SU-DHL-6 (cell line): ENCODE measurements around the gene REEP3.

Experiments
- H2AFZ ChIP-seq: fragments of 200-600 bp; sonication (generic); 2 replicates; pipeline ENCODE4 v1.6.1; 2014; ENCODE audit warnings: low read depth, mild to moderate bottlenecking, moderate library complexity, mixed read lengths, antibody characterized with exemption, low read length; ENCODE audit not compliant: severe bottlenecking
- H3F3A ChIP-seq: fragments of 200-600 bp; shearing (Covaris generic); 2 replicates; pipeline ENCODE4 v1.6.0; 2016; ENCODE audit warnings: antibody characterized with exemption, mild to moderate bottlenecking; ENCODE audit not compliant: insufficient read depth
- H3K27ac ChIP-seq: fragments of 200-600 bp; sonication (generic); 2 replicates; pipeline ENCODE4 v1.5.1; 2016; ENCODE audit warnings: low read depth, mild to moderate bottlenecking, low read length, moderate library complexity, mixed read lengths
- H3K27me3 ChIP-seq: fragments of 200-600 bp; sonication (generic), shearing (Covaris generic); 2 replicates; pipeline ENCODE4 v1.6.0; 2014; ENCODE audit warnings: mild to moderate bottlenecking, low read length
- H3K36me3 ChIP-seq: fragments of 200-600 bp; sonication (generic); 2 replicates; pipeline ENCODE4 v1.6.1; 2014; ENCODE audit warnings: mild to moderate bottlenecking, low read length, mixed read lengths
- H3K4me2 ChIP-seq: fragments of 300-600, 200-600 bp; shearing (Covaris generic), sonication (generic); 2 replicates; pipeline ENCODE4 v1.6.0; 2014; ENCODE audit warnings: low read length, low read depth, mild to moderate bottlenecking; ENCODE audit not compliant: poor library complexity, severe bottlenecking
- H3K4me3 ChIP-seq: fragments of 200-600 bp; sonication (generic); 2 replicates; pipeline ENCODE4 v1.5.1; 2014; ENCODE audit warnings: antibody characterized with exemption, low read length, mild to moderate bottlenecking, mixed read lengths; ENCODE audit not compliant: insufficient read depth, poor library complexity, severe bottlenecking
- H3K79me2 ChIP-seq: fragments of 200-600 bp; sonication (generic); 2 replicates; pipeline ENCODE4 v1.6.1; 2014; ENCODE audit warnings: mild to moderate bottlenecking, low read length, moderate library complexity; ENCODE audit not compliant: insufficient read depth
- H3K9ac ChIP-seq: fragments of 200-600 bp; sonication (generic); 2 replicates; pipeline ENCODE4 v1.7.0; 2014; ENCODE audit warnings: mild to moderate bottlenecking, low read length
- H3K9me2 ChIP-seq: fragments of 200-600 bp; sonication (generic); replicated peaks from 2 replicates; pipeline ENCODE4 v1.6.1; 2014; ENCODE audit warnings: low read length; ENCODE audit not compliant: insufficient read depth
- H3K9me3 ChIP-seq: fragments of 200-600 bp; sonication (generic); 2 replicates; pipeline ENCODE4 v1.6.1; 2014; ENCODE audit warnings: low read length, mixed read lengths; ENCODE audit not compliant: insufficient read depth
- H4K20me1 ChIP-seq: fragments of 200-600 bp; sonication (generic); 2 replicates; pipeline ENCODE4 v1.6.1; 2014; ENCODE audit warnings: low read depth, mild to moderate bottlenecking, antibody characterized with exemption, low read length, moderate library complexity, mixed read lengths
- EZH2phosphoT487 ChIP-seq: fragments of 200-600 bp; sonication (generic), shearing (Covaris generic); conservative IDR thresholded peaks from 2 replicates; pipeline ENCODE4 v1.6.1; 2018; ENCODE audit warnings: mild to moderate bottlenecking, antibody characterized with exemption, low read length, moderate library complexity, mixed read lengths
- TF ChIP-seq, protein P1 (sequence below): fragments of 200-600 bp; sonication (generic); IDR thresholded peaks from one replicate; pipeline ENCODE4 v1.5.1; 2017; ENCODE audit warnings: antibody characterized with exemption, mild to moderate bottlenecking, low read length, moderate library complexity; ENCODE audit not compliant: insufficient read depth, poor library complexity, severe bottlenecking

Gene REEP3

GRCh38 chr10:63555330-63555729 is 34.1 kb downstream of the REEP3 start:
- peak overlapping the region; percentile 54 for H3K4me2 ChIP-seq
- H3K9ac ChIP-seq, result no peak overlapping the region
- no peaks in the 10 kb centered on the region for H4K20me1 ChIP-seq
- H3K9me3 ChIP-seq, result no peaks in the 10 kb centered on the region
- no peak overlapping the region for H3K4me3 ChIP-seq
- H3K36me3 ChIP-seq, result 0 out of 2 replicates have a peak, but pooled peaks cover 4% of the 10 kb centered on the region
- no peak for TF ChIP-seq EZH2phosphoT487
- TF ChIP-seq, protein P1, sequence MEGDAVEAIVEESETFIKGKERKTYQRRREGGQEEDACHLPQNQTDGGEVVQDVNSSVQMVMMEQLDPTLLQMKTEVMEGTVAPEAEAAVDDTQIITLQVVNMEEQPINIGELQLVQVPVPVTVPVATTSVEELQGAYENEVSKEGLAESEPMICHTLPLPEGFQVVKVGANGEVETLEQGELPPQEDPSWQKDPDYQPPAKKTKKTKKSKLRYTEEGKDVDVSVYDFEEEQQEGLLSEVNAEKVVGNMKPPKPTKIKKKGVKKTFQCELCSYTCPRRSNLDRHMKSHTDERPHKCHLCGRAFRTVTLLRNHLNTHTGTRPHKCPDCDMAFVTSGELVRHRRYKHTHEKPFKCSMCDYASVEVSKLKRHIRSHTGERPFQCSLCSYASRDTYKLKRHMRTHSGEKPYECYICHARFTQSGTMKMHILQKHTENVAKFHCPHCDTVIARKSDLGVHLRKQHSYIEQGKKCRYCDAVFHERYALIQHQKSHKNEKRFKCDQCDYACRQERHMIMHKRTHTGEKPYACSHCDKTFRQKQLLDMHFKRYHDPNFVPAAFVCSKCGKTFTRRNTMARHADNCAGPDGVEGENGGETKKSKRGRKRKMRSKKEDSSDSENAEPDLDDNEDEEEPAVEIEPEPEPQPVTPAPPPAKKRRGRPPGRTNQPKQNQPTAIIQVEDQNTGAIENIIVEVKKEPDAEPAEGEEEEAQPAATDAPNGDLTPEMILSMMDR, result no peak
- H3K79me2 ChIP-seq, result no peaks in the 10 kb centered on the region
- 0 out of 2 replicates have a peak overlapping the region, but pooled peaks have one; percentile 30 for H3K27ac ChIP-seq
- H3K9me2 ChIP-seq, result no peaks in the 10 kb centered on the region
- H3K27me3 ChIP-seq, result no peaks in the 10 kb centered on the region
- H3F3A ChIP-seq, result no peaks in the 10 kb centered on the region; the same call in 1 of the 2 replicates
- peak overlapping the region; percentile 21 for H2AFZ ChIP-seq

DNA sequence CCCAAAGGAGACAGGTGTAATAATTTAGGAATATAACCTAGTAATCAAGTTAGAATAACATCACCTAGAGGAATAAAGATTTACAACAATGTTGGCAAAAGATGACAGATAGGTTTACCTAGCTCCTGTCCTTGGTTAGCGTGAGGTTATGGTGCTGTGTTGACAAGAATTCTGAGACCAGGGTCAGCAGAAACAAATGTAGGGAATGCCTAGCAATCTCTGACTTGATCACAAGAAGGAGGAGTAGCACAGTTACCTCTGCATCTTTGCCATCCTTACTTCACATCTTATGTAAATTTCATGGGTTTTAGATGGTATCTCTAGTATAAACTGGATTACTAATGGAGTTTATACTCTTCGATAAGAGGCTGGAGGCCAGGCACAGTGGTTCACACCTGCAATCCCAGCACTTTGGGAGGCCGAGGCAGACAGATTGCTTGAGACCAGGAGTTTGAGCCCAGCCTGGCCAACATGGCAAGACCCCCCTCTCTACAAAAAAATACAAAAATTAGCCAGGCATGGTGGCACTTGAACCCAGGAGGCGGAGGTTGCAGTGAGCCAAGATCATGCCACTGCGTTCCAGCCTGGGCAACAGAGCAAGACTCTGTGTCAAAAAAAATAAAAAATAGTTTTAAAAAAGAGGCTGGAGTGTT is 37.1 kb downstream of the REEP3 start:
- H3K79me2 ChIP-seq, result no peaks in the 10 kb centered on the region

DNA sequence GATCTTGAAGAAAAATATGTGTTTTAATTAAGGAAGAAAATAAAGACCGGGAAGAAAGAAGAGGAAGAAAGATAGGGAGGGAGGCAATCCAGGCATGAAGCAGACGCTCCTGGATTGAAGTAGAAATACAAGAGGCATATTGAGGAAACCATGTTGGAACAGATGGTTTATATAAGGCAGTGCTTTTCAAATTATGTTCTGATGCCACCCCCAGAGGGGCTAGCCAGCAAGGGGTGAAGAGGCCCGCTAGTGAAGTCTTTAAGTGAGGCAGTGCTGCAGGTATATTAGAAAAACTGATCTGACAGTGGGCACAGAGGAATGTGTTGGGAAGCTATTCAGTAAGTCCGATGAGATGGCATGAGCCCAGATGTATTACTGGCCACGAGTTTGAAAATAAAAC is 40.1 kb downstream of the REEP3 start:
- Histone ChIP-seq H2AFZ (no peak overlapping the region), H4K20me1 (peaks cover 2% of the 10 kb centered on the region; the same call in 1 of the 2 replicates), H3K9me2 (no peaks in the 10 kb centered on the region), H3K27me3 (no peaks in the 10 kb centered on the region), H3K79me2 (no peaks in the 10 kb centered on the region), H3K4me3 (no peak overlapping the region), H3K36me3 (0 out of 2 replicates have a peak, but pooled peaks cover 4% of the 10 kb centered on the region), H3F3A (no peaks in the 10 kb centered on the region), H3K4me2 (no peak overlapping the region), H3K9ac (no peak overlapping the region), H3K27ac (no peak overlapping the region), H3K9me3 (no peaks in the 10 kb centered on the region)
- TF ChIP-seq, protein P1, result no peak
- TF ChIP-seq EZH2phosphoT487, result no peak

More for the DNA sequence above, 37.1 kb downstream of the REEP3 start:
- Histone ChIP-seq H3K4me2 (no peak overlapping the region), H3K27ac (no peak overlapping the region), H3K4me3 (no peak overlapping the region), H2AFZ (no peak overlapping the region), H3K9me3 (no peaks in the 10 kb centered on the region), H3K9me2 (no peaks in the 10 kb centered on the region), H3K9ac (no peak overlapping the region), H3K36me3 (0 out of 2 replicates have a peak, but pooled peaks cover 4% of the 10 kb centered on the region), H3F3A (no peaks in the 10 kb centered on the region; the same call in 1 of the 2 replicates), H4K20me1 (no peaks in the 10 kb centered on the region), H3K27me3 (no peaks in the 10 kb centered on the region)
- TF ChIP-seq, protein P1, result no peak
- no peak for TF ChIP-seq EZH2phosphoT487
